GM21825 (cell line): Measurements from ENCODE around the gene TMSB15B.
"Not testable (repeated sequence)": the region's sequence is repeated elsewhere in the genome, so short reads cannot be mapped to it uniquely, and the experiment has no call there.

Experiments
- ATAC-seq: cut with Tn5 transposase; IDR thresholded peaks from one replicate; pipeline ENCODE4 v1.9.1; 2021; ENCODE audit warnings: mild to moderate bottlenecking, moderate library complexity; ENCODE audit not compliant: unreplicated experiment

The TMSB15B gene

GRCh38 chrX:103962411-103963278, at the start of gene TMSB15B:
TSS of gene TMSB15B (plus strand) at chrX:103962627.
- peak; percentile 98 for ATAC-seq

GRCh38 chrX:103913356-103914020, 48.9 kb upstream of the TMSB15B start:
- no peak for ATAC-seq

GRCh38 chrX:103918050-103918449, 44.4 kb upstream of the TMSB15B start:
- peak; percentile 42 for ATAC-seq

DNA sequence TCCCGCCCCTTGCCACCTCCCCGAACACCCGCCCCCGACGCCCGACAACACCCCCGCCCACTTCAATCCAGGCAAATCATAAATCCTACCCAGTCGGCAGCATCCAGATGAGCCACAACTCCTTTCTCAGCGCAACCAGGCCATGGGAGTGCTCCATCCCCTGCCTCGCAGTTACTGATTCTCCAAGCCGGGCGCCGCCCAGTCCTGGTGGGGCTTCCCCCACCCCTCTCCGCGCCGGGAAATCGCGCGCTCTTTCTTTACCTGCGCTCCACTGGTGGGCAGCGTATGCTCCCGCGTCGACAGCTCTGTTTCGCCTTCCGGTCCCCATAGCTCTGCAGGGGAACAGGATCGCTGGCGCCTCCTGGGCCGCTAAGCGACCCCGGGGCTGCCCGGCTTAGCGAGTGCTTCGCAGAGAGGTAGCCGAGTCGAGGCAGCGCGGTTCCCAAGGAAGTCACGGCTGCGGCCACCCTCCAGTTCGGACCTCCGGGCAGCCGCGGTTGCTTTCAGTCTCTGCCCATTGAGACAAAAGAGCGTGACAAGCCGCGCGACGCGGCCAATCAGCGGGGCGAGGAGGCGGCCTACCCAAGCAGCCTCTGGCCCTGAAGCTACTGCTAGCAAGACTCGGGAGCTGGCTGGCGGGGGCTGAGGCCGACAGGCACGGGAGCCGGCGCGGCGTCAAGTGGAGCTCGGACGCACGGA, 43.7 kb upstream of the TMSB15B start:
- ATAC-seq = peak; percentile 62

- ATAC-seq = peak; percentile 40
Measured at GRCh38 chrX:103919270-103919637, 43.2 kb upstream of the TMSB15B start.

GRCh38 chrX:103920515-103920914, 41.9 kb upstream of the TMSB15B start:
- peak; percentile 41 for ATAC-seq

- ATAC-seq = peak; percentile 72
Measured at GRCh38 chrX:103927030-103927429, 35.4 kb upstream of the TMSB15B start.

GRCh38 chrX:103927633-103928032, 34.8 kb upstream of the TMSB15B start:
- ATAC-seq = no peak

GRCh38 chrX:103932133-103932532, 30.3 kb upstream of the TMSB15B start:
- peak; percentile 77 for ATAC-seq

GRCh38 chrX:103940257-103940656, 22.2 kb upstream of the TMSB15B start:
- not testable (repeated sequence) for ATAC-seq

GRCh38 chrX:103941201-103941975, 21.0 kb upstream of the TMSB15B start:
- ATAC-seq = peak; percentile 65

DNA sequence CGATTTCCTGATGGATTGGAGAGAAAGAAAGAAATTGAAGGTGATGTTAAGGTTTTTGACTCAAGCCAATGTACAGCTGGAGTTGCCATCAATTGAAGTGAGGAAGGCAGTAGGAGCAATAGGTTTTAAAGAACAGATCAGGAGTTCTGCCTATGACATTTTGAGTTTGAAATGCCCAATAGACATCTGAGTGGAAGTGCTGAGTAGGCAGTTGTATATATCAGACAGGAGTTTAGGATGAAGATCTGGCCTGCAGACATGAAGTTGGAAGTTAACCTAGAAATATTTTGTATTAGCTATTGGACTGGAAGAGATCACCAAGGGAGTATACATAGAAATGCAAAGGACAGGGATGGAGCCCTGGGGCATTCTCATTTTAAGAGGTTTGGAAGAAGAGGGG, 12.9 kb upstream of the TMSB15B start:
- no peak for ATAC-seq

- ATAC-seq = no peak
Measured at GRCh38 chrX:103953353-103953752, 9.1 kb upstream of the TMSB15B start.

DNA sequence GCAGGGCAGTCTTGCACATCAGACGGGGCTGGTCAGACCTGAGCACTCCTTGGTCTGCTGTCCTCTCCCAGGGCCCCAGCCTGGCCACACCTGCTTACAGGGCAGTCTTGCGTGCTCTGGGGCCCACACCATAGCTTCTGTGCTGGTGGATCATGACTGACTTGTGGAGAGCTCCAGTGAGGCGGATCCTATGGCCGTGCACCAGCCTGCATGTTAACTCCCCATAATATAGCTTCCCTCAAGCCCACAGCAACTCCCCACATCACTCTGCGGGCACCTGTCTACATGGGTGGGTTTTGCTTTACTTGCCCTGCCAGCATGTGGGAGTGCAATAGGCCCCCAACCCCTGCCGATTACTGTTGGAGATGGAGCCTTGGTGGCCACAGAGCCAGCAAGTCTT, 8.2 kb upstream of the TMSB15B start:
- ATAC-seq = no peak

GRCh38 chrX:103960599-103960998, 1.8 kb upstream of the TMSB15B start:
- ATAC-seq = not testable (repeated sequence)

- ATAC-seq = not testable (repeated sequence)
Measured at GRCh38 chrX:103983508-103983907, 21.1 kb downstream of the TMSB15B start.

DNA sequence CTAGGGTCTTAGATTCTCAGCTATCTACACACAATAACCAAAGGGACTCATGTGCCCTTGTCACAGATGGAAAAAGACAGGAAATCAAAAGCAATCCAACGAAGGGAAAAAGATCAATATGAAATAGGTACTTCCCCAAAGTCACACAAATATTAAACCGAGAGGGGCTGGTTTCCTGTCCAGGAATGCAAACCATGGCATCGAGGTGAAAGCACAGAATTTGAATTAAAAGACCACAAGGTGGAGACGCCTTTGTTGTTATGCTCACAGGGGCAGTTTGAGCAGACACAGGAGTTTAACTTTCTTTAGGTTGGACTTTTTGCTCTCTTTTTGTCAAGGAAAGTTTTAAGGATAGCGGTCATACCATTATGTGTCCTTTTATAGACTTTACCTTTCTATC, 36.8 kb downstream of the TMSB15B start:
- ATAC-seq = peak; percentile 89

GRCh38 chrX:104008831-104009230, 46.4 kb downstream of the TMSB15B start:
- no peak for ATAC-seq

GRCh38 chrX:104013158-104013557, 50.7 kb downstream of the TMSB15B start:
- no peak for ATAC-seq

DNA sequence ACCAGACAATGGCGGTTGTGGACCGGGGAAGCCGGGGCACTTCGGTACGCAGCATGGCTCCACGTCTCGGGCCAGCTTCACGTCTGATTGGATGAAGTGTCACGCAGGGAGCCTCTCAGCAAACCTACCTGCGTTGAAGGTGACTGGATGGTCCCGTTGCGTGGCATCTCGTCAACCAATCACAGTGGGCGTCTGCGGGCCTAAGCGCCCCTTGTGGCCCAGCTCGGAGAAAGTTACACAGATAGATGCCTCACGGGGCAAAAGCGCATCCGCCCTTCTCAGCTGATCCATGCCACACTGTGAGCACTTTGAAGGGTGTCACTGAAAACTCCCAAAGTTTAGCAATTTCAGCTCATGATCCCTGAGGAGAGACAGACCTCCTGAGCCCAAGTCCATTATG, 51.2 kb downstream of the TMSB15B start, which contains the start of gene H2BW1:
TSS of gene H2BW1 (minus strand) at position 103 of the 400 bp plus-strand sequence. CDS start 132 bp downstream, outside the sequence.
- no peak for ATAC-seq

DNA sequence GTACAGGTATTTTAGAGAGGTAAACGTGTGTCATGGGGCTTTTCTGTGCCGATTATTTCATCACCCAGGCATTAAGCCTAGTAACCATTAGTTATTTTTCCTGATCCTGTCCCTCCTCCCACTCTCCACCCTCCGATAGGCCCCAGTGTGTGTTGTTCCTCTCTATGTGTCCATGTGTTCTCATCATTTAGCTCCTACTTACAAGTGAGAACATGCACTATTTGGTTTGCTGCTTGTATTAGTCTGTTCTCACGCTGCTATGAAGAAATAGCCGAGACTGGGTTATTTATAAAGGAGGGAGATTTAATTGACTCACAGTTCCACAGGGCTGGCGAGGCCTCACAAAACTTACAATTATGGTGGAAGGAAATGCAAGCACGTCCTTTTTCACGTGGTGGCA, 53.1 kb downstream of the TMSB15B start:
- not testable (repeated sequence) for ATAC-seq
